ENCODE data around the gene MAPK8IP2. TPM values are rescaled to one million over a fixed set of nuclear protein-coding genes. Genes with fewer than 3 reads are reported as not detected.

MAPK8IP2 gene
- total RNA-seq, 1 donor from 2014 or later, result 1.7 TPM

- no peaks in the 10 kb centered on the region for H3K27me3 ChIP-seq (ENCODE audit: low read depth)
- H3K9me3 ChIP-seq, result no peaks in the 10 kb centered on the region
- H3K27ac ChIP-seq, result no peak overlapping the region
- DNase-seq (no peak), ATAC-seq (no peak)
- H3K36me3 ChIP-seq, result no peaks in the 10 kb centered on the region
- no peak for TF ChIP-seq CTCF (IDR thresholded peaks at IDR 0.05)
- intact Hi-C loops (cut with DNase I), result no loop called here
- H3K4me3 ChIP-seq, result no peak overlapping the region
- peaks cover 7% of the 10 kb centered on the region for H3K4me1 ChIP-seq
These were observed 13.2 kb upstream of the MAPK8IP2 start for GRCh38 chr22:50587407-50587806.

- intact Hi-C loops (cut with DNase I), result no loop called here
- no peak for DNase-seq
- Histone ChIP-seq H3K9me3 (no peaks in the 10 kb centered on the region), H3K4me1 (no peaks in the 10 kb centered on the region), H3K27ac (no peak overlapping the region), H3K27me3 (ENCODE audit: low read depth) (peaks cover 21% of the 10 kb centered on the region), H3K36me3 (no peaks in the 10 kb centered on the region), H3K4me3 (no peak overlapping the region)
- no peak for ATAC-seq
- no peak for TF ChIP-seq CTCF (IDR thresholded peaks at IDR 0.05)
These were observed 5.4 kb upstream of the MAPK8IP2 start for GRCh38 chr22:50595189-50595588.

GRCh38 chr22:50597097-50597496 is 3.5 kb upstream of the MAPK8IP2 start:
- ATAC-seq (no peak), DNase-seq (no peak)
- Histone ChIP-seq H3K27ac (no peak overlapping the region), H3K4me3 (no peak overlapping the region), H3K9me3 (no peaks in the 10 kb centered on the region), H3K4me1 (no peaks in the 10 kb centered on the region), H3K27me3 (ENCODE audit: low read depth) (peaks cover 34% of the 10 kb centered on the region), H3K36me3 (no peaks in the 10 kb centered on the region)
- no peak for TF ChIP-seq CTCF (IDR thresholded peaks at IDR 0.05)
- intact Hi-C loops (cut with DNase I), result no loop called here

- DNase-seq, result no peak
- no peak for TF ChIP-seq CTCF (IDR thresholded peaks at IDR 0.05)
- H3K36me3 ChIP-seq, result no peaks in the 10 kb centered on the region
- no peak overlapping the region for H3K27ac ChIP-seq
- no peaks in the 10 kb centered on the region for H3K4me1 ChIP-seq
- peak overlapping the region; percentile 39 for H3K4me3 ChIP-seq
- ATAC-seq, result peak; percentile 87
- no peaks in the 10 kb centered on the region for H3K9me3 ChIP-seq
- peaks cover 58% of the 10 kb centered on the region for H3K27me3 ChIP-seq (ENCODE audit: low read depth)
- intact Hi-C loops (cut with DNase I), result no loop called here
These were observed 657 bp upstream of the MAPK8IP2 start for GRCh38 chr22:50599816-50600455.

GRCh38 chr22:50600967-50601668 is 525 bp downstream of the MAPK8IP2 start:
- DNase-seq (no peak), ATAC-seq (peak in 1 of 2 donors; percentile 5)
- no peak overlapping the region for H3K27ac ChIP-seq
- intact Hi-C loops (cut with DNase I), result no loop called here
- TF ChIP-seq CTCF (IDR thresholded peaks at IDR 0.05), result no peak
- H3K4me1 ChIP-seq, result no peaks in the 10 kb centered on the region
- H3K4me3 ChIP-seq, result peak overlapping the region; percentile 23
- H3K27me3 ChIP-seq (ENCODE audit: low read depth), result peaks cover 70% of the 10 kb centered on the region
- H3K9me3 ChIP-seq, result no peaks in the 10 kb centered on the region
- H3K36me3 ChIP-seq, result no peaks in the 10 kb centered on the region
